Measurements from ENCODE around the gene LEF1. TPM values are rescaled to one million over a fixed set of nuclear protein-coding genes. Genes with fewer than 3 reads are reported as not detected.

LEF1 gene
- total and polyA plus RNA-seq, 2 of the 8 experiments (the other 6 are each of a cell fraction or from before 2014, with no cell fraction given), result 2.6 to 5.2 TPM

DNA sequence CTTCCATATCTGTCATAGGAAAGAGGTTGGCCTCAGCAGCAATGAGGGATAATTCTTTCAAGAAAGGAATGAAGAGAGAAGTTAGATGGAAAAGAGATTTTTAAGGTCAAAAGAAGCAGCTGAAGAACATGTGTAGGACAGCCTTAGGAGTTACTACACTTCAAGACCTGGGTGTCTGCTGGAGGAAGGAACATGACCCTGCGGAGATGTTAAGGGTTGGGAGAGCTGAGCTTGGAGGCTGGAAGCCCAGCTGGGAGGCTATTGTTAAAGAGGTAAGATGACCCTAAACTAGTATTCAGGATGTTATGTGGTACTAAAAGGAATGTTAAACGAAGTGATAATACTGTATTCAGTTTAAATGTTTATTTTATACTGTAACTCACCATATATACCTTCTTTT lies 164.1 kb downstream of the LEF1 start:
- Histone ChIP-seq H4K5ac (ENCODE audit: insufficient read length, low read depth, low read length) (no peak overlapping the region), H2BK5ac (ENCODE audit: low read depth, low read length) (no peak overlapping the region), H3K27me3 (replicated peaks in 1 of 4; ENCODE audit: control insufficient read depth in 3 of 4, extremely low read depth in 1 of 4, insufficient read depth in 3 of 4, low read length in 3 of 4) (no peaks in the 10 kb centered on the region), H2AK5ac (ENCODE audit: low read depth, low read length) (no peak overlapping the region), H3K9me3 (ENCODE audit: insufficient read depth in 2 of 2, low read depth in 1 of 2, low read length in 1 of 2) (peaks cover 4 to 10% of the 10 kb centered on the region in 2 experiments; a peak in 1 of 4 replicates), H4K8ac (ENCODE audit: extremely low read depth, insufficient read depth, low read length) (no peak overlapping the region), H4K20me1 (replicated peaks in 1 of 2; ENCODE audit: control insufficient read depth in 1 of 2, insufficient read depth in 2 of 2, low read length in 2 of 2) (no peaks in the 10 kb centered on the region), H3K79me2 (ENCODE audit: control insufficient read depth in 1 of 2, insufficient read depth in 2 of 2, low read length in 2 of 2) (peaks cover 0 to 15% of the 10 kb centered on the region in 2 experiments; a peak in 2 of 4 replicates), H2BK12ac (ENCODE audit: low read depth, low read length) (no peak overlapping the region), H3K18ac (ENCODE audit: extremely low read depth, low read length) (no peak overlapping the region), H3K27ac (ENCODE audit: low read depth, low read length) (no peak overlapping the region), H2BK120ac (replicated peaks; ENCODE audit: low read depth, low read length) (no peak overlapping the region), H2AFZ (ENCODE audit: low read length) (no peak overlapping the region), H2BK15ac (ENCODE audit: low read length) (no peak overlapping the region), H3K79me1 (ENCODE audit: low read depth, low read length) (peaks cover 3% of the 10 kb centered on the region; the same call in 1 of the 2 replicates), H3K9ac (replicated peaks in 1 of 4; ENCODE audit: extremely low read depth in 1 of 4, low read depth in 3 of 4, low read length in 3 of 4) (no peak overlapping the region), H3K4me2 (ENCODE audit: insufficient read depth in 1 of 2, low read depth in 2 of 2, low read length in 2 of 2) (no peak overlapping the region), H3K14ac (ENCODE audit: insufficient read length) (no peak overlapping the region), H3K36me3 (ENCODE audit: control insufficient read depth in 2 of 4, insufficient read depth in 4 of 4, low read length in 3 of 4) (peaks cover 0 to 14% (median 1%) of the 10 kb centered on the region in 4 experiments; a peak in 3 of 8 replicates), H3K4ac (replicated peaks; ENCODE audit: insufficient read length, low read depth, low read length) (no peak overlapping the region), H4K91ac (replicated peaks; ENCODE audit: insufficient read length, low read length) (no peak overlapping the region), H2BK20ac (ENCODE audit: low read length) (no peak overlapping the region), H3K23me2 (ENCODE audit: low read depth, low read length) (no peaks in the 10 kb centered on the region), H3K56ac (replicated peaks; ENCODE audit: insufficient read length, low read depth, low read length) (no peak overlapping the region), H3K4me3 (ENCODE audit: extremely low read depth in 1 of 4, insufficient read depth in 2 of 4, low read depth in 3 of 4, low read length in 4 of 4) (no peak overlapping the region), H3K23ac (ENCODE audit: insufficient read length) (no peak overlapping the region), H3K4me1 (replicated peaks in 1 of 4; ENCODE audit: control insufficient read depth in 3 of 4, insufficient read depth in 4 of 4, low read length in 3 of 4) (peaks cover 0 to 11% (median 2%) of the 10 kb centered on the region in 4 experiments; a peak in 2 of 7 replicates)
- no peak for FAIRE-seq
- CTCF ChIA-PET (ENCODE audit: partially characterized antibody), result interaction anchor here (0.9 kb wide), 1 partner anchor 10 kb away, joined by 3 read pairs; no protein-coding TSS in a partner anchor
- TF ChIP-seq KDM4A (IDR thresholded peaks at IDR 0.05; ENCODE audit: low read depth, low read length, severe bottlenecking) (no peak), SP1 (IDR thresholded peaks at IDR 0.05; ENCODE audit: low read depth, low read length) (no peak)
- WGBS, 2 experiments (ENCODE audit: extremely low coverage in 1 of 2, insufficient coverage in 1 of 2, insufficient read length in 1 of 2, insufficient replicate concordance in 2 of 2, low coverage in 1 of 2, low lambda C conversion rate in 2 of 2, missing lambda C conversion rate in 1 of 2), result 74% methylated on average over 2 of the region's 2 CpGs; no CpG with 5 or more reads in 1 of the 2 experiments
- DNase-seq (ENCODE audit: low read depth in 1 of 2, low spot score in 2 of 2), result no peak
- POLR2A ChIA-PET (ENCODE audit: partially characterized antibody), result no interaction called here

All from H1 (cell line).